Measurements from ENCODE around the gene EFNA2.
A peak's percentile ranks its signal among the peaks of the same experiment; 100 is the strongest.
"Not testable (repeated sequence)": the region's sequence is repeated elsewhere in the genome, so short reads cannot be mapped to it uniquely, and the experiment has no call there.

EFNA2 gene

GRCh38 chr19:1300744-1301490 lies 15.2 kb downstream of the EFNA2 start:
- no peak for DNase-seq

DNA sequence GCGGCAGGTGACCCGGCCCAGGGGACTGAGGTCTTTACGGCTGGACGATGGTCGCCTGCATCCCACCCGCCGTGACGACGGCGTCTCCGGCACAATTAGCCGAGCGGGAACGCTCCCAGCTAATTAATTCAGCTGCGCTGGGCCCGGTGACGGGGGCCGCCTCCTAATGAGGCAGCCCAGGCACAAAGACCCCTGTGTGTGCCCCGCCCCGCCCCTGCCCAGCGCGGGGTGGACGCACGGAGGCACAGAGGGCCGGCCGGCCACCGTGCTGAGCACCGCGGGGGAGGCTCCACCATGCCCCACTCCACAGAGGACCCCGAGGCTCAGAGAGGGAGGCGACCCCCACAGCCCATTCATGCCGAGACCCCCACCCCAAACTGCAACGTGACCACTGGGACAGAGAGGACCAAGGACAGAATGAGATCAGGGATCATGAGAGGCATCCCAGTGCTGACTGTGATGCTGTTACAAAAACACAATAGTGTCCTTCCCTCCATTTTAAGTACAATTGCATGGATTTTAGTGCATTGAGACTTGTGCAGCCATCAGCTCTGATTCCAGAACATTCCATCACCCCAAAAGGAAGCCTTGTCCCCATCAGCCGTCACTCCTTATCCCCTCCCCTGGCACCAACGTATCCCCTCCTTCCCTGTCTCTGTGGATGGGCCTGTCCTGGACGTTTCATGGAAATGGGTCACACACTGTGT lies 17.0 kb downstream of the EFNA2 start:
- no peak for DNase-seq

- DNase-seq: no peak
Observed at GRCh38 chr19:1304197-1304924, 18.7 kb downstream of the EFNA2 start.

DNA sequence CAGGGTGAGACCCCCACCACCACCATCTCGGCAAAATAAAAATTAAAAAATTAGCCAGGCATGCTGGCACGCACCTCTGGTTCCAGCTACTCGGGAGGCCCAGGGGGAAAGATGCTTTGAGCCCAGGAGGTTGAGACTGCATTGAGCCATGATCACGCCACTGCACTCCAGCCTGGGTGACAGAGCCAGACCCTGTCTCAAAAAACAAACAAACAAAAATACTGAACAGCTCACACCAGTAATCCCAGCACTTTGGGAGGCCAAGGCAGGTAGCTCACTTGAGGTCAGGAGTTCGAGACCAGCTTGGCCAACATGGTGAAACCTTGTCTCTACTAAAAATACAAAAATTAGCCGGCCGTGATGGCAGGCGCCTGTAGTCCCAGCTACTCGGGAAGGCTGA lies 19.7 kb downstream of the EFNA2 start:
- DNase-seq: not testable (repeated sequence)

- DNase-seq: peak; percentile 12
Observed at GRCh38 chr19:1307320-1307719, 21.6 kb downstream of the EFNA2 start.

DNA sequence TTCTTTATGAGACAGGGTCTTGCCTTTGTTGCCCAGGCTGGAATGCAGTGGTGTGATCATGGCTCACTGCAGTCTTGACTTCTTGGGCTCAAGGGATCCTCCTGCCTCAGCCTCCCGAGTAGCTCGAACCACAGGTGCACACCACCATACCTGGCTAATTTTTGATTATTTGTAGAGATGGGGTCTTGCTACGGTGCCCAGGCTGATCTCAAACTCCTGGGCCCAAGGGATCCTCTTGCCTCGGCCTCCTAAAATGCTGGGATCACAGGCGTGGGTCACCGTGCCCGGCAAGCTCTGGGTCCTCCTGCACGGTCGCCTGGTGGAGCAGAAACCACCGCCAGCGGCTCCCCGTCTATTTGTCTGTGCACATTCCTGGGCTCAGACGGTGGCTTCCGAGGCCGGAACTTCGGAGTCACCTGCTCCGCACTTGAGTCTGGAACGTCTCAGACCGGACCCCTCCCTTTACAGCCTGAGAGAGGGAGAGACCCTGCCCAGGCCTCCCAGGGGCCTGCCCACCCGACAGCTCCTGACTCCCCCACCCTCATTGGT lies 22.2 kb downstream of the EFNA2 start:
- DNase-seq: no peak

GRCh38 chr19:1308718-1309117 lies 23.0 kb downstream of the EFNA2 start:
- no peak for DNase-seq

- DNase-seq: no peak
Observed at GRCh38 chr19:1309977-1310852, 24.5 kb downstream of the EFNA2 start.

GRCh38 chr19:1310853-1311180 lies 25.1 kb downstream of the EFNA2 start:
- no peak for DNase-seq

GRCh38 chr19:1311543-1312091 lies 25.9 kb downstream of the EFNA2 start:
- no peak for DNase-seq

- no peak for DNase-seq
Observed at GRCh38 chr19:1312767-1313694, 27.4 kb downstream of the EFNA2 start.

DNA sequence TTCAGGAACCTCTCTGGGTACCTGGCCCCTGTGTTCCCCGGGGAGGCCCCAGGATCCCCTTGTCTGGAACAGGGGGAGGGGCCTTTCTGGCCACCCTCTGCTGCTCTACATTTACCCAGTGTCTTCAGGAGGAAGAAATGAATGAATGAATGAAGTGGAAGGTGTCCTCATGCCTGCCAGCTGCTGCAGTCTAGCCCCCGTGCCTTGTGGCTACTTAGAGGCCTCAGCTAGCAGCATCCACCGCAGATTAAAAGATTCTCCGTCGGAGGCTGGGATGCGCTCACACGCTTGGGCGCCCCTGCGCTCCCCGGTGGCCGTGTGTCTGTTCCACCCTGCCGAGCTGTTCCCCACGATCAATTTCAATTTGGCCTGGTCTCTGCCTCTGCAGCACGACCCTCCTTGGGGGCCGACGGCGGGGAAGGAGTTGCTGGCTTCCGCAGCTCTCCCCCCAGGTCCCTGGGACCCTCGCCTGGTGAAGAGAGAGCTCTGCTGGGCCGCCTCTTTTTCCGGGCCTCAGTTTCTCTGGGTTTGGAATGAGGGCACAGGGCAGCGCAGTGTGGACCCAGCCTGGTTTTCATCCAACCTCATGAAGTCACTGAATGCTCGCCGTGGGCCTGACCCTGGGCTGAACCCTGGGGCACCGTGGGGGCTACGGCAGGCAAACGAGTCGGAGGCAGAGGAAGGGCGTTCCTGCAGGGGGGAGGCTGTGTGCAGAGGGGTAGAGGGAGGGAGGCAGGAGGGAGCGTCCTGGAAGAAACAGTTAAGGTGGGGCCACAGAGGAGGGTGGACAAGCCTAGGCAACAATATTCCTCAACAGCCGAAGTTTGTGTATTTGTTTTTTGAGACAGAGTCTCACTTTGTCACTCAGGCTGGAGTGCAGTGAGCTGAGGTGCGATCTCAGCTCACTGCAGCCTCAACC lies 28.3 kb downstream of the EFNA2 start:
- DNase-seq: no peak

DNA sequence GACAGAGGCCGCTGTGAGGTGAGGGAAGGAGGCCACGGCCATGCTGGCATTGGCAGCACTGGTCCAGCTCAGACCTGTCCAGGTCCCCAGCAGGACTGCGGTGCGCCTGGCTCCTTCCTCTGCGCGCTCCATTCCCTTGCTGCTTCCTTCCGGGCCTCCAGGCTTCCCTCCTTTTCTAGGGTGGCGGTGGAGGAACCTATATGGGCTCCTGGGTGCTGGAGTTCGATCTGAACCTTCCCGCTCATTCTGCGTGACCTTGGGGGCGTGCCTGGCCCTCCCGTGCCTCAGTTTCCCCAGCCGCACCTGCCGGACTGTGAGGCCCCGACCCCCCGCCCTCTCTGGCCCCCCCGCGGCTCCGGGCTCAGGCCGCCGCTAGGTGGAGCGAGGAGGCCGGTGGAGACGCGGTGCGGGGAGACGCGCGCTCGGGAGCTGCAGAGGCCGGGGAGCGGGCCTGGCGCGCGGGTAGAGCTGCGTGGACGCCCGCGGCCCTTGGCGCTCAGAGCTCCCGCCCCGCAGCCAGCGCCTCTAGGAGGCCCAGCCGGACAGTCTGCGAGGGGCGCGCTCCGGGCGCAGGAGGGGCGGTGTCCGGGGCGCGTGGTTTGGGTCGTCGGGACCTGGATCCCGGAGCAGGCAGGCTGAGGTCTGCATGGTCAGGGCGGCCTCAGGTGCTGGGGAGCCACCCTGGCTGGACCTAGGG lies 29.9 kb downstream of the EFNA2 start:
- no peak for DNase-seq

DNA sequence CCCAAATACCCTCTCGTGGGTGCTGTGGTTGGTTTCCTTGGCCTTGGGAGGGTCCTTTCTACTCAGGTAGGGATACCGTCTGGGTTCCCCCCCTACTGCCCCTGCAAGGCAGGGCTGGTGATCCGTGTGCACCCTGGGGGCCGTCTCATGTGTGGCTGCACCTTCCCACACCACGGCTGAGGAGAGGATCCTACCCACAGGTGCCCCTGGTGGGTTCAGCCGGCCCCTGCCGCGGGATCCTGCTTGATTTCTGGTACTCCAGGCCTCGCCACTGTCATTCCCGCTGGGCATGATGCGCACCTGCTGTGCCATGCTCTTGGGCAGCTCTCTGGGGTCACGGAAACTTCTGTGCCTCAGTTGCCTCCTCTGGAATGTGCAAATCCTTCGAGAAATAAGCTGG lies 30.8 kb downstream of the EFNA2 start:
- DNase-seq: no peak

DNA sequence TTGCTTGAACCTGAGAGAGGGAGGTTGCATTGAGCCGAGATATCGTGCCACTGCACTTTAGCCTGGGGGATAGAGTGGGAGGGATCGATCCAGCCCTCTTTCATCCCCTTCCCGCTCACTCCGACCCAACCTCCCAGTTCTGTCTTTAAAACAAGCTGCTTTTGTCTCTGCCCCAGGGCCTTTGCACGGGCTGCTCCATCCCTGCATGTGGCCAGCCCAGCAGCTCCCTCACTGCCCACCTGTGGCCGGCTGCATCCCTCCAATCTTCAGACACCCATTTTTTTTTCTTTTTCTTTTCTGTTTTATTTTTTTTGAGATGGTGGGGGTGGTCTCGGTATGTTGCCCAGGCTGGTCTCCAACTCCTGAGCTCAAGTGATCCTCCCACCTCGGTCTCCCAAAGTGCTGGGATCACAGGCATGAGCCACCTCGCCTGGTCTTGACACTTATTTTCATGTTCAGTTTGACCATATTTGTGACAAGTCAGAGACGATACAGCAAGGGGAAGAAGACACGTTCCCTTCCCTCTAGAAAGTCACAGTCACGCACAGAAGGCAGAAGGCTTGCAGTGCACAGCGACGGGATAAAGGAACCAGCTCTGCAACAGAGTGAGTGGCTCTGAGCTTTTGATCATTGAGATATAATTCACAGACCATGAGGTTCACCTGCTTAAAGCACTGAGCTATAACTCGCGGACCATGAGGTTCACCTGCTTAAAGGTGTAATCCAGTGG lies 31.8 kb downstream of the EFNA2 start:
- no peak for DNase-seq

- DNase-seq: no peak
Observed at GRCh38 chr19:1318678-1319471, 33.2 kb downstream of the EFNA2 start.

GRCh38 chr19:1320282-1320650 lies 34.6 kb downstream of the EFNA2 start:
- DNase-seq: not testable (repeated sequence)

- no peak for DNase-seq
Observed at GRCh38 chr19:1321539-1321938, 35.9 kb downstream of the EFNA2 start.
